ENCODE measurements around the gene KCNQ1.

Gene KCNQ1

GRCh38 chr11:2459796-2460531 lies 15.2 kb downstream of the KCNQ1 start:
- no peak for DNase-seq (ENCODE audit: low spot score)

- no peak for DNase-seq (ENCODE audit: low spot score)
Observed at GRCh38 chr11:2460540-2461252, 15.9 kb downstream of the KCNQ1 start.

- DNase-seq (ENCODE audit: low spot score) = no peak
Observed at GRCh38 chr11:2461253-2461955, 16.6 kb downstream of the KCNQ1 start.

- DNase-seq (ENCODE audit: low spot score) = no peak
Observed at GRCh38 chr11:2461956-2462542, 17.2 kb downstream of the KCNQ1 start.

GRCh38 chr11:2462543-2462985 lies 17.8 kb downstream of the KCNQ1 start:
- no peak for DNase-seq (ENCODE audit: low spot score)

- DNase-seq (ENCODE audit: low spot score) = peak; percentile 56
Observed at GRCh38 chr11:2462986-2463765, 18.4 kb downstream of the KCNQ1 start.

- no peak for DNase-seq (ENCODE audit: low spot score)
Observed at GRCh38 chr11:2463766-2464277, 19.0 kb downstream of the KCNQ1 start.

- DNase-seq (ENCODE audit: low spot score) = no peak
Observed at GRCh38 chr11:2464451-2465165, 19.8 kb downstream of the KCNQ1 start.

GRCh38 chr11:2465202-2466068 lies 20.6 kb downstream of the KCNQ1 start:
- DNase-seq (ENCODE audit: low spot score) = no peak

GRCh38 chr11:2466069-2466801 lies 21.4 kb downstream of the KCNQ1 start:
- no peak for DNase-seq (ENCODE audit: low spot score)

GRCh38 chr11:2466869-2467694 lies 22.3 kb downstream of the KCNQ1 start:
- no peak for DNase-seq (ENCODE audit: low spot score)

- no peak for DNase-seq (ENCODE audit: low spot score)
Observed at GRCh38 chr11:2467695-2468055, 22.9 kb downstream of the KCNQ1 start.

- no peak for DNase-seq (ENCODE audit: low spot score)
Observed at GRCh38 chr11:2468363-2469235, 23.8 kb downstream of the KCNQ1 start.

- DNase-seq (ENCODE audit: low spot score) = no peak
Observed at GRCh38 chr11:2470495-2470894, 25.7 kb downstream of the KCNQ1 start.

GRCh38 chr11:2471048-2471803 lies 26.4 kb downstream of the KCNQ1 start:
- no peak for DNase-seq (ENCODE audit: low spot score)

GRCh38 chr11:2471804-2472096 lies 26.9 kb downstream of the KCNQ1 start:
- DNase-seq (ENCODE audit: low spot score) = no peak
